IPS-18a (cell line): Measurements from ENCODE around the gene SLC39A2.
"Not testable (repeated sequence)": the region's sequence is repeated elsewhere in the genome, so short reads cannot be mapped to it uniquely, and the experiment has no call there.

Experiments
- H3K27ac ChIP-seq: one replicate; pipeline ENCODE4 v1.5.1; 2013; ENCODE audit warnings: low read length
- H3K27me3 ChIP-seq: one replicate; pipeline ENCODE4 v1.6.1; 2013; ENCODE audit warnings: mild to moderate bottlenecking, low read length; ENCODE audit not compliant: control insufficient read depth, insufficient read depth
- H3K36me3 ChIP-seq: one replicate; pipeline ENCODE4 v1.6.1; 2013; ENCODE audit warnings: low read depth, low read length; ENCODE audit not compliant: control insufficient read depth
- H3K4me1 ChIP-seq: one replicate; pipeline ENCODE4 v1.6.1; 2013; ENCODE audit warnings: low read depth, low read length; ENCODE audit not compliant: control insufficient read depth
- H3K4me3 ChIP-seq: one replicate; pipeline ENCODE4 v1.5.1; 2013; ENCODE audit warnings: low read length
- H3K9ac ChIP-seq: one replicate; pipeline ENCODE4 v1.6.1; 2013; ENCODE audit warnings: mild to moderate bottlenecking, low read length, moderate library complexity
- H3K9me3 ChIP-seq: one replicate; pipeline ENCODE4 v1.6.1; 2013; ENCODE audit warnings: low read depth, low read length; ENCODE audit not compliant: control insufficient read depth

The SLC39A2 gene

DNA sequence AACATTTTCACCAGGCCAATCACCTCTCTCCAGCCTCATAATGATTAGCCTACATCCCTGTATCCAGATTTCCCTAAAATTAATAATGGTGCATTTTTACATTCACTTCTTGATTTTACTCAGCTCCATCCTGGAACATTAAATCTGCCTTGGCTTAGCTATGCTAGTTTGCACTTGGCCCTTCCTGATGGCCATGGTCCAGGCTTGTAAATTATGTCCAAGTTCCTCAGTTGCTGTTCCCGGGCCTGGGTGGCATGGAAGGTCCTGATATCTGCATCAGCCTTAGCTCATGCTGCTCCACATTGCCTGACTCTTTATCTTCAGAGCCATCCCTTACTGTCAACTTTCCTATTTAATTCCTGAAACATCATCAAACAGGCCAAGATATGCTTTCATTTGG, 20.4 kb upstream of the SLC39A2 start:
- Histone ChIP-seq H3K36me3 (no peaks in the 10 kb centered on the region), H3K4me3 (no peak overlapping the region), H3K9ac (no peak overlapping the region), H3K4me1 (no peaks in the 10 kb centered on the region), H3K27me3 (no peaks in the 10 kb centered on the region), H3K9me3 (no peaks in the 10 kb centered on the region), H3K27ac (no peak overlapping the region)

DNA sequence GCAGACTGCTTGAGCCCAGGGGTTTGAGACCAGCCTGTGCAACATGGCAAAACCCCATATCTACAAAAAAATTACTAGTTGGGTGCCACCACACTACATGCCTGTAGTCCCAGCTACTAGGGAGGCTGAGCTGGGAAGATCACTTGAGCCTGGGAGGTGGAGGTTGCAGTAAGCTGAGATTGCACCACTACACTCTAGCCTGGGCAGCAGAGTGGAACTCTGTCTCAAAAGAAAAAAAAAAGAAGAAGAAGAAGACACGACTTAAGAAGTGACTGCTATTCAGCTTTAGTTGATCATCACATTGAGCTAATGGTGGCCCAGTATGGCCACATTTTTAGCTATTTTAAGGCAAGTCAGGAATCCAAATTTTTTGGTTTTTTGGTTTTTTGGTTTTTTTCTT, 18.2 kb upstream of the SLC39A2 start:
- H3K4me1 ChIP-seq, result no peaks in the 10 kb centered on the region
- H3K9ac ChIP-seq, result no peak overlapping the region
- H3K9me3 ChIP-seq, result no peaks in the 10 kb centered on the region
- no peak overlapping the region for H3K27ac ChIP-seq
- H3K4me3 ChIP-seq, result no peak overlapping the region
- no peaks in the 10 kb centered on the region for H3K36me3 ChIP-seq
- H3K27me3 ChIP-seq, result no peaks in the 10 kb centered on the region

DNA sequence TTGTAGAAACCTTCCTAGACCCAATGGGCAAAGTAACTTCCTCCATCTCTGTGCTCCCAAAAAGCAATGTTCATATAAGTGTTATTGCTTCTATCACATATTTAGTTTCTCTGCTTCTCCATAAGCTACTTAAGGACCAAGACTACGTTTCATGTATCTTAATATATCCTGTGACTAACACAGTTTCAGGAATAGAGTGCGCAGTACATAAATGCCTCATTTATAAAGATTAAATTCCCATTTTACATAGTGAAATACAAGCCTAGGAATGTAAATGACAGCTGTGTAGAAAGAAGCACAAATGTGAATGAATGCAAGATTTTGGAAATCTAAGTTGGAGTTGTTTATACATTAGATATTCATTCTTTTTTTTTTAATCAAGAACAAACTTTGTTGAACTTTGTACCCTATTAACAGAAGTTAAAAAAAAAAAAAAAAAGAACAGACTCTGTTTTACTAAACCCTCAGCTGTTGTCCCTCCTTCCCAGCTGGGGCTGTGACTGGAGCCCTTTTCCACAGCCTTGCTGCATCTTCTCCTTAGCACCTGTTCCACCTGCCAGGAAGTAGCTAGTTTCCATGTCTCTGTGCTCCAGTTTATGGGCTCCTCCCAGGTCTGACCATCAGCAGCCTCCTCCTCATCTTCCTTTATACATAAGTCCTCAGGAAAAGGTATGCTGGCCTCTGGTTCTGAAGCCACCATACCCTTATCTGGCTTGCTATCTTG, 16.3 kb upstream of the SLC39A2 start:
- H3K36me3 ChIP-seq, result no peaks in the 10 kb centered on the region
- H3K9ac ChIP-seq, result no peak overlapping the region
- no peaks in the 10 kb centered on the region for H3K4me1 ChIP-seq
- no peak overlapping the region for H3K27ac ChIP-seq
- no peaks in the 10 kb centered on the region for H3K27me3 ChIP-seq
- H3K9me3 ChIP-seq, result no peaks in the 10 kb centered on the region
- no peak overlapping the region for H3K4me3 ChIP-seq

DNA sequence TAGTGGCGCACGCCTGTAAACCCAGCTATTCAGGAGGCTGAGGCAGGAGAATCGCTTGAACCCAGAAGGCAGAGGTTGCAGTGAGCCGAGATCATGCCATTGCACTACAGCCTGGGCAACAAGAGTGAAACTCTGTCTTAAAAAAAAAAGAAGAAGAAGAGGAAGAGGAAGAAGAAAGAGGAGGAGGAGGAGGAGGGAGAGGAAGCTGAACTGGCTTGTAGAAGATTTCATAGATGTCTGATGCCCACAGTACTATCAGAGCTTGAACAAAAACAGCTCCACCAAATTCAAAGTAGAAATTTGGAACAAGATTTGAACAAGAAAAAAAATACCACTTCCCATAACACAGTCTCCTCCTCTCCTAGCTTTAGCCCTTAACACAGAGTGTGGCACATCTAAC, 13.4 kb upstream of the SLC39A2 start:
- not testable (repeated sequence) for H3K27ac ChIP-seq, H3K36me3 ChIP-seq, H3K27me3 ChIP-seq, H3K4me1 ChIP-seq, H3K9me3 ChIP-seq, H3K4me3 ChIP-seq, H3K9ac ChIP-seq

DNA sequence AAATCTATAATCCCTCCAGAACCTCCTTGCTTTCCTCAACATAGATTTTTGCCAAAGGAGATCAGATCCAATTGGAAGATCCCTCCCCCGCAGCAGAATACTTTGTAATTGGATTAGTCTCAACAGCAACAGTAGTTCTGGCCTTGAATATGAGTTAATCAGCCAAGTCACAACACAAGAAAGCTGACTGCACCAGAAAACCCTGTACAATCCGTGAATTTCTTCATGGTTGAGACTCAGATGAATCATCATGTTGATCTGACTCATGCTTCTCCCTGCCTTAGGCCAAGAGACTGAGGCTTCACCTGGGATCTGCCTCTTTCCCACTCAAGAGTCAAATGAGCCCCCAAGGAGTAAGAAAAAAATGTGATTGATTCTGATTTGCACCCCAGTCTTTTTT, 12.3 kb upstream of the SLC39A2 start:
- Histone ChIP-seq H3K9me3 (no peaks in the 10 kb centered on the region), H3K27ac (no peak overlapping the region), H3K36me3 (peaks cover under 1% of the 10 kb centered on the region), H3K9ac (no peak overlapping the region), H3K4me1 (no peaks in the 10 kb centered on the region), H3K27me3 (no peaks in the 10 kb centered on the region), H3K4me3 (no peak overlapping the region)

DNA sequence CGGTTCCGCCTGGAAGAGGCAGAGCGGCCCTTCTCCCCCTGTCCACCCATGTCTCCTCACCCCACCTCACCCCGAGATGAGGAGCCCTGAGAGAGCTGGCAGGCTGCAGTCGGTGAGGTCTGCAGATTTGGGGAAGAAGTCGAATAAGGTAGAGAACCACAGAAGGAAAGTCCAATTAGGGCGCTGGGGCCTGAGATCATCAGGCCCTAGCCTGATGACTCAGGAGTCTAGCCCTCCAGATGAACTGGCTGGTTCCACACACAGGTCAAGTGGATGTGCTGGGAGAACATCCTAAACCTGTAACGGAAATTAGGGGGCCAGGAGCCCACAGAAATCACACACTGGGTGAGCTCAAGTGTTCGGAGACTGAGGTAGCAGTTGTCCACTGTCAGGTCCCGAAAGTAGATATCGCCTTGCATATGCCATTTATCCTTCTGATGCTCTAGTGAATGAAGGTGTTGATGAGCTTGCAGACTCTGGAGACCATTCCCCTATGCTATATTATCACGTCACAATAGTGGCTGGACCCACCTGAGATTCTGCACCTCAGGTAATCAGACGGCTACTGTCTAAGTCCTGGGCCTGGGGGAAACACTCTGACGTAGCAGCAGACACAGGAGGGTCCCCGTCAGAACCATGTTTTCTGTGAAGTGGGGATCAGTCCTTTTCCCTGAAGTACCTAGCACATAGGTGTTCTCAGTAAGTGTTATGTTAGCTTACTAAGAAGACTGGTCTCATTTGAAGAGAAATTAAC, 10.2 kb upstream of the SLC39A2 start:
- no peak overlapping the region for H3K9ac ChIP-seq
- peak overlapping the region; percentile 53 for H3K4me3 ChIP-seq
- H3K27ac ChIP-seq, result no peak overlapping the region
- no peaks in the 10 kb centered on the region for H3K9me3 ChIP-seq
- H3K36me3 ChIP-seq, result peaks cover 17% of the 10 kb centered on the region
- H3K27me3 ChIP-seq, result no peaks in the 10 kb centered on the region
- H3K4me1 ChIP-seq, result no peaks in the 10 kb centered on the region

DNA sequence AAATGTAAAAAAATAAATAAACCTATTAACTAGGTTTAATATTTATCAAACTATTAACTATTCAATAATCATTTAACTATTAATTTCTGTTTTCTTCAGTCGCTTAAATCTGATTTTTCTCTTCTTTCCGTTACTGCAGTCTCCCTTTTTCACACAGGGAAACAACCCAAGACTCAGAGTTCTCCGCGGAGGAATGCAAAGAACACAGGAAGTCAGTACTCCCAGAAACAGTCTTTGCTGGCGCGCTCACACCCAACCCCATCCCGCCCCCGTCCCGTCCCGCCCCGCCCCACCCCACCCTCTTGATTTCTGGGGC, 9.7 kb upstream of the SLC39A2 start:
- Histone ChIP-seq H3K27ac (no peak overlapping the region), H3K4me3 (peak overlapping the region; percentile 53), H3K4me1 (no peaks in the 10 kb centered on the region), H3K36me3 (peaks cover 22% of the 10 kb centered on the region), H3K9ac (no peak overlapping the region), H3K9me3 (no peaks in the 10 kb centered on the region), H3K27me3 (no peaks in the 10 kb centered on the region)

DNA sequence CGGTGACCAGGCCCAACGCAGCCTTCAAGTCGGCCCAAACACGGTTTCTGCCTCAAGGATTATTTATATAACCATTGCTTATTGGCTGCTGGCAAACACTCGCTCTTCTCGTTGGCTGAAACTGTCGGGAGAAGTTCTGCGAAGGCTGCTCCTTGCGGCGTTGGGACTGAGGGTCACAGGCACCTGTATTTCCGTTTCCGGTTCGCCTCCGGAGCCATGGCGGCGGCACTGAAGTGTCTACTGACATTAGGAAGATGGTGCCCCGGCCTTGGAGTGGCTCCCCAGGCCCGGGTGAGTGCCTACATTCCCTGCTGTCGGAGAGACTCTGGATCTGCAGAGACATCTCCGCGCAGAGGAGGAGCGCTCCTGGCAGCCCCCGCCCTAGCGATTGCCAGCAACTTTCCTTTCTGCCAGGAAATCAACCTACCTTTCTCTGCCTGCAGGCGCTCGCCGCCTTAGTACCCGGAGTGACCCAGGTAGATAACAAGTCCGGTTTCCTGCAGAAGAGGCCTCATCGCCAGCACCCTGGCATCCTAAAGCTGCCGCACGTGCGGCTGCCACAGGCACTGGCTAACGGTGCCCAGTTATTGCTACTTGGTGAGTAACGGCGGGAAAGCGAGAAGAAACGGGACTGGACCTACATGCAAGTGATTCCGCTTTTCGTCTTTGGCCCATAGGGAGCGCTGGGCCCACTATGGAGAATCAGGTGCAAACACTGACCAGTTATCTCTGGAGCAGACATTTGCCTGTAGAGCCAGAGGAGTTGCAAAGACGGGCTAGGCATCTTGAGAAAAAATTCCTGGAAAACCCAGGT, 9.1 kb upstream of the SLC39A2 start, which contains the start of gene METTL17:
Gene METTL17, plus strand, starts transcription at position 194 of the 814 bp plus-strand sequence. Its CDS starts 23 bp downstream, at position 217.
- H3K9ac ChIP-seq, result peak within 1 kb of the TSS; percentile 72
- no peak within 1 kb of the TSS for H3K27ac ChIP-seq
- H3K4me1 ChIP-seq, result no peaks in the 10 kb centered on the region
- no peaks in the 10 kb centered on the region for H3K9me3 ChIP-seq
- H3K27me3 ChIP-seq, result no peaks in the 10 kb centered on the region
- H3K36me3 ChIP-seq, result peaks cover 28% of the 10 kb centered on the region
- peak within 1 kb of the TSS; percentile 85 for H3K4me3 ChIP-seq

DNA sequence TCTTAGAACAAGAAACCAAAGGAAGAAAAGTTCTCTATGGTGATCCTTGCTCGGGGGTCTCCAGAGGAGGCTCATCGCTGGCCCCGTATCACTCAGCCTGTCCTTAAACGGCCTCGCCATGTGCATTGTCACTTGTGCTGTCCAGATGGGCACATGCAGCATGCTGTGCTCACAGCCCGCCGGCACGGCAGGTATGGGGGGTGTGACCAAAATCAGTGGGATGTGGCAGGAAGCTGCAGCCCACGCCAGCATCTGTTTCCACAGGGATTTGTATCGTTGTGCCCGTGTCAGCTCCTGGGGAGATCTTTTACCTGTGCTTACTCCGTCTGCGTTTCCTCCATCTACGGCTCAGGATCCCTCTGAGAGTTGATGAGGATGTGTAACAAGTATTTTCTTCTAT, 2.6 kb upstream of the SLC39A2 start:
- no peak overlapping the region for H3K9ac ChIP-seq

DNA sequence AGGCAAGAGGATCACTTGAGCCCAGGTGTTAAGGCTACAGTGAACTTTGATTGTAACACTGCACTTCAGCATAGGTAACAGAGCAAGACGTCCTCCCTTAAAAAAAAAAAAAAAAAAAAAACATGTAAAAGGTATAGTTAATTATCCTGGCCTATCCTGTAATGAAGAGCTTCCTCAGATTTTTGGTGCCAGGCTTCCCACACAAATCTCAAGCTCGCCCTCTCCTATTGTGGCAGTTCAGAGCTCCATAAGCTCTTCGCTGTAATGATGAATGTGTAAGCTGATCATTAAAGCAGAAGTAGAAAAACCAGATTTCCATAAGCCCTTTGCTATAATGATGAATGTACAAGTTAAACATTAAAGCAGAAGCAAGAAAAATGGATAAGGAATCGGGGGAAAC, 2.0 kb upstream of the SLC39A2 start:
- Histone ChIP-seq H3K27ac (no peak overlapping the region), H3K4me1 (peaks cover 8% of the 10 kb centered on the region), H3K9me3 (no peaks in the 10 kb centered on the region), H3K4me3 (no peak overlapping the region), H3K27me3 (no peaks in the 10 kb centered on the region), H3K36me3 (peaks cover 43% of the 10 kb centered on the region), H3K9ac (no peak overlapping the region)

More for the DNA sequence above, 2.6 kb upstream of the SLC39A2 start:
- no peaks in the 10 kb centered on the region for H3K9me3 ChIP-seq
- peaks cover 46% of the 10 kb centered on the region for H3K36me3 ChIP-seq
- H3K27ac ChIP-seq, result no peak overlapping the region
- H3K27me3 ChIP-seq, result no peaks in the 10 kb centered on the region
- H3K4me1 ChIP-seq, result peaks cover 8% of the 10 kb centered on the region
- no peak overlapping the region for H3K4me3 ChIP-seq

DNA sequence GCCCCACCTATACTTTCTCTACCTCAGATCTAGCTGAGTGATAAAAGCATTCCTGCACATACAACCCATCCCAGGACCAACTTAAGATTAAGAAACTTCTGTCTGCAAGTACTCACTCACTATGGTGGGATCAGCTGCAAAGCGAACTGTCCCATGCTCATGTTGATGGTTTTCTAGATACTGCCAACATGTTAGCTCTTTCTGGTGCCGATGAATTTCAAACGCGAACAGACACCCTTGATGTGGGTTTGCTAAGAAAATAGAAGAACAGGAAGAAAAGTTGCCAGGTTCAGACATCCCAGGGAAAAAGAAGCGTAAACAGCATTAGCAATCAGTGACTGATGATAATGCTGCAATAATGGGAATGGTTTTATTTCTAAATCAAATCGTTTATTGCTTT, 1.5 kb upstream of the SLC39A2 start:
- peaks cover 38% of the 10 kb centered on the region for H3K36me3 ChIP-seq
- H3K9me3 ChIP-seq, result no peaks in the 10 kb centered on the region
- no peak overlapping the region for H3K4me3 ChIP-seq
- no peak overlapping the region for H3K27ac ChIP-seq
- H3K9ac ChIP-seq, result no peak overlapping the region
- H3K4me1 ChIP-seq, result peaks cover 8% of the 10 kb centered on the region
- H3K27me3 ChIP-seq, result no peaks in the 10 kb centered on the region
